KMS-11 (cell line): ENCODE measurements around the gene GOLGA8N.

ENCODE experiments used
- H2AFZ ChIP-seq: fragments of 200-600 bp; sonication (generic); 2 replicates; pipeline ENCODE4 v1.6.1; 2016; ENCODE audit warnings: antibody characterized with exemption, mixed run types, low read depth
- H3K27ac ChIP-seq: fragments of 200-600 bp; sonication (generic); 2 replicates; pipeline ENCODE4 v1.6.1; 2016; ENCODE audit warnings: mild to moderate bottlenecking, mixed run types
- H3K27me3 ChIP-seq: fragments of 200-600 bp; sonication (generic); 2 replicates; pipeline ENCODE4 v1.6.1; 2017; ENCODE audit warnings: mild to moderate bottlenecking, low read depth, mixed run types, moderate library complexity; ENCODE audit not compliant: insufficient read depth
- H3K36me3 ChIP-seq: fragments of 200-600 bp; sonication (generic); 2 replicates; pipeline ENCODE4 v1.6.1; 2017; ENCODE audit warnings: mild to moderate bottlenecking, mixed run types; ENCODE audit not compliant: insufficient read depth
- H3K4me1 ChIP-seq: fragments of 200-600 bp; sonication (generic); 2 replicates; pipeline ENCODE4 v1.6.1; 2016; ENCODE audit warnings: mild to moderate bottlenecking, low read depth, mixed run types; ENCODE audit not compliant: poor library complexity, severe bottlenecking
- H3K4me2 ChIP-seq: fragments of 200-600 bp; sonication (generic); 2 replicates; pipeline ENCODE4 v1.7.0; 2016; ENCODE audit warnings: mild to moderate bottlenecking, mixed run types
- H3K4me3 ChIP-seq: fragments of 200-600 bp; sonication (generic); IDR thresholded peaks from 2 replicates; pipeline ENCODE4 v1.6.1; 2017; ENCODE audit warnings: low read depth, low read length, mixed read lengths; ENCODE audit not compliant: insufficient read depth
- H3K79me2 ChIP-seq: fragments of 200-600 bp; sonication (generic); 2 replicates; pipeline ENCODE4 v1.6.1; 2016; ENCODE audit warnings: low read depth, mixed run types; ENCODE audit not compliant: insufficient read depth
- H3K9ac ChIP-seq: fragments of 200-600 bp; sonication (generic); 2 replicates; pipeline ENCODE4 v1.6.1; 2016; ENCODE audit warnings: mild to moderate bottlenecking, mixed run types
- H4K20me1 ChIP-seq: fragments of 200-600 bp; sonication (generic); 2 replicates; pipeline ENCODE4 v1.6.1; 2016; ENCODE audit warnings: mild to moderate bottlenecking, mixed run types; ENCODE audit not compliant: insufficient read depth
- TF ChIP-seq, protein P1 (sequence below): fragments of 200-600 bp; sonication (generic); conservative IDR thresholded peaks from 2 replicates; pipeline ENCODE4 v1.6.1; 2017; ENCODE audit warnings: low read depth, mild to moderate bottlenecking, antibody characterized with exemption, low read length, moderate library complexity, mixed read lengths

GOLGA8N gene

GRCh38 chr15:32656496-32656895 lies 63.2 kb downstream of the GOLGA8N start:
- TF ChIP-seq, protein P1, sequence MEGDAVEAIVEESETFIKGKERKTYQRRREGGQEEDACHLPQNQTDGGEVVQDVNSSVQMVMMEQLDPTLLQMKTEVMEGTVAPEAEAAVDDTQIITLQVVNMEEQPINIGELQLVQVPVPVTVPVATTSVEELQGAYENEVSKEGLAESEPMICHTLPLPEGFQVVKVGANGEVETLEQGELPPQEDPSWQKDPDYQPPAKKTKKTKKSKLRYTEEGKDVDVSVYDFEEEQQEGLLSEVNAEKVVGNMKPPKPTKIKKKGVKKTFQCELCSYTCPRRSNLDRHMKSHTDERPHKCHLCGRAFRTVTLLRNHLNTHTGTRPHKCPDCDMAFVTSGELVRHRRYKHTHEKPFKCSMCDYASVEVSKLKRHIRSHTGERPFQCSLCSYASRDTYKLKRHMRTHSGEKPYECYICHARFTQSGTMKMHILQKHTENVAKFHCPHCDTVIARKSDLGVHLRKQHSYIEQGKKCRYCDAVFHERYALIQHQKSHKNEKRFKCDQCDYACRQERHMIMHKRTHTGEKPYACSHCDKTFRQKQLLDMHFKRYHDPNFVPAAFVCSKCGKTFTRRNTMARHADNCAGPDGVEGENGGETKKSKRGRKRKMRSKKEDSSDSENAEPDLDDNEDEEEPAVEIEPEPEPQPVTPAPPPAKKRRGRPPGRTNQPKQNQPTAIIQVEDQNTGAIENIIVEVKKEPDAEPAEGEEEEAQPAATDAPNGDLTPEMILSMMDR, result no peak
- Histone ChIP-seq H3K9ac (no peak overlapping the region), H2AFZ (no peak overlapping the region), H3K4me3 (no peak overlapping the region), H3K27me3 (no peaks in the 10 kb centered on the region), H3K27ac (no peak overlapping the region), H3K79me2 (no peaks in the 10 kb centered on the region), H3K36me3 (no peaks in the 10 kb centered on the region), H3K4me2 (no peak overlapping the region), H4K20me1 (no peaks in the 10 kb centered on the region), H3K4me1 (peaks cover 24% of the 10 kb centered on the region)
